Measurements from ENCODE around the gene OR8B3. TPM values are rescaled to one million over a fixed set of nuclear protein-coding genes. Genes with fewer than 3 reads are reported as not detected.

Gene OR8B3, protein sequence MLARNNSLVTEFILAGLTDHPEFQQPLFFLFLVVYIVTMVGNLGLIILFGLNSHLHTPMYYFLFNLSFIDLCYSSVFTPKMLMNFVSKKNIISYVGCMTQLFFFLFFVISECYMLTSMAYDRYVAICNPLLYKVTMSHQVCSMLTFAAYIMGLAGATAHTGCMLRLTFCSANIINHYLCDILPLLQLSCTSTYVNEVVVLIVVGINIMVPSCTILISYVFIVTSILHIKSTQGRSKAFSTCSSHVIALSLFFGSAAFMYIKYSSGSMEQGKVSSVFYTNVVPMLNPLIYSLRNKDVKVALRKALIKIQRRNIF
- polyA plus RNA-seq (2013, experiment 1 of 2), result not detected
- polyA plus RNA-seq (2013, experiment 2 of 2), result not detected

DNA sequence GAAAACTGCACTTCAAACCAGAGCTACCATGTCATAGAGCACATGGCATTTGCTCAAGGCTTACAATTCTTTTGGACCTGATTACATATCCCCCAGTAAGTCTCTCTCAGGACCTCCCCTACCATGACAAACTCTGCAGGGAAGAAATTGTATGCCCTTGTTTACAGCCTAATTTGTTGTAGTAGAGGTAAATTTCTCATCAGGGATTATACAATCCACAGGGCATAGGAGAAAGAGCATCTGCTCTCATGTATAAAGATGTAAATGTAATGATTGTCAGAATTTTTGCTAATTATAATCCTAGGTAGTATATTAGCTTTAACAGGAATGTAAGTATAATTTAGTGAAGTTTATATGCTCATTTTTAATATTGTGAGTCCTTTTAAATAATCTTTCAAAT, at the start of gene OR8B3:
Gene OR8B3, minus strand, starts transcription at position 101 of the 400 bp plus-strand sequence. CDS start 1,673 bp downstream, outside the sequence.
- Histone ChIP-seq H3K79me1 (ENCODE audit: low read depth, low read length) (no peaks in the 10 kb centered on the region), H2AK5ac (ENCODE audit: low read depth, low read length) (no peak within 1 kb of the TSS), H4K91ac (ENCODE audit: low read depth, low read length, poor library complexity) (no peak within 1 kb of the TSS), H3K4me2 (ENCODE audit: insufficient read depth, low read length, poor library complexity, severe bottlenecking) (no peak within 1 kb of the TSS), H2BK12ac (ENCODE audit: low read length) (no peak within 1 kb of the TSS), H3K9me3 (replicated peaks in 1 of 2; ENCODE audit: control insufficient read depth in 2 of 2, insufficient read depth in 1 of 2, low read depth in 1 of 2, low read length in 2 of 2) (peaks cover 0 to 4% of the 10 kb centered on the region in 2 donors), H2BK120ac (ENCODE audit: low read depth, low read length) (no peak within 1 kb of the TSS), H2BK15ac (ENCODE audit: low read length) (no peak within 1 kb of the TSS), H4K8ac (ENCODE audit: low read depth, low read length) (no peak within 1 kb of the TSS), H3K4ac (ENCODE audit: low read length) (no peak within 1 kb of the TSS), H2AFZ (ENCODE audit: low read length) (no peak within 1 kb of the TSS), H3K4me3 (ENCODE audit: low read length in 2 of 2) (no peak within 1 kb of the TSS), H3K14ac (ENCODE audit: low read length) (no peak within 1 kb of the TSS), H3K23ac (ENCODE audit: low read depth, low read length, poor library complexity) (no peak within 1 kb of the TSS), H3K4me1 (ENCODE audit: control insufficient read depth in 2 of 2, insufficient read depth in 1 of 2, low read depth in 1 of 2, low read length in 2 of 2) (peaks cover 0 to 3% of the 10 kb centered on the region in 2 donors), H3K18ac (ENCODE audit: low read length) (no peak within 1 kb of the TSS), H3K9ac (ENCODE audit: low read depth, low read length, poor library complexity) (no peak within 1 kb of the TSS), H3K36me3 (replicated peaks in 1 of 2; ENCODE audit: control insufficient read depth in 2 of 2, insufficient read depth in 2 of 2, low read length in 2 of 2) (no peaks in the 10 kb centered on the region), H2BK5ac (ENCODE audit: low read length) (no peak within 1 kb of the TSS), H3K27ac (replicated peaks; ENCODE audit: low read length) (no peak within 1 kb of the TSS), H3K27me3 (ENCODE audit: control insufficient read depth in 3 of 3, insufficient read depth in 3 of 3, low read depth in 1 of 3, low read length in 3 of 3) (no peaks in the 10 kb centered on the region)
- DNase-seq (ENCODE audit: low spot score), result no peak

DNA sequence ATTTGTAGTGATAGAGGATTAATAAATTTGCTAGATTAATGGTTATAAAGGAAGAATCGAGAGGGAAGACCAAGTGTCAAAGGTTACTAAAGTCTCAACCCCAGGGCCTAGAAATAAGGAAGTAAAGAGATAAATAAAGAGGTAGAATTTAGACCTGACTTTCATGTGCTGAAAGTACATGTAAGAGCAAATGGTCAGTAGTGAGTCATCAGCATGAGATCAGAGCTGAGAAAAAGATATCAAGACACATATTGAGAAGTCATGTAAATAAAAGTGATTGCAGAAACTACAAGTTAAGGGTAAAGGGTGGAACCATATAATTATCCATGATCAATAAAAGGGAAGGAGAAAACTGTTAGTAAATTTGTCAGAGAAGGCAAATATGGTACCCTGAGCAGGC, 48.1 kb upstream of the OR8B3 start:
- no peaks in the 10 kb centered on the region for H3K4me1 ChIP-seq (ENCODE audit: control insufficient read depth in 2 of 2, insufficient read depth in 1 of 2, low read depth in 1 of 2, low read length in 2 of 2)
- no peak overlapping the region for H3K18ac ChIP-seq (ENCODE audit: low read length)
- H2AK5ac ChIP-seq (ENCODE audit: low read depth, low read length), result no peak overlapping the region
- H2BK5ac ChIP-seq (ENCODE audit: low read length), result no peak overlapping the region
- no peak overlapping the region for H4K91ac ChIP-seq (ENCODE audit: low read depth, low read length, poor library complexity)
- no peak overlapping the region for H2BK120ac ChIP-seq (ENCODE audit: low read depth, low read length)
- H3K14ac ChIP-seq (ENCODE audit: low read length), result no peak overlapping the region
- no peak overlapping the region for H3K9ac ChIP-seq (ENCODE audit: low read depth, low read length, poor library complexity)
- H3K27ac ChIP-seq (replicated peaks; ENCODE audit: low read length), result no peak overlapping the region
- H3K27me3 ChIP-seq (ENCODE audit: control insufficient read depth in 3 of 3, insufficient read depth in 3 of 3, low read depth in 1 of 3, low read length in 3 of 3), result no peaks in the 10 kb centered on the region
- no peak for DNase-seq (ENCODE audit: low spot score)
- WGBS, 2 donors (ENCODE audit: extremely low coverage in 2 of 2, insufficient read length in 2 of 2, insufficient replicate concordance in 1 of 2), result no CpG with 5 or more reads among the region's 1 CpG
- no peak overlapping the region for H3K4me2 ChIP-seq (ENCODE audit: insufficient read depth, low read length, poor library complexity, severe bottlenecking)
- H3K23ac ChIP-seq (ENCODE audit: low read depth, low read length, poor library complexity), result no peak overlapping the region
- H3K9me3 ChIP-seq (replicated peaks in 1 of 2; ENCODE audit: control insufficient read depth in 2 of 2, insufficient read depth in 1 of 2, low read depth in 1 of 2, low read length in 2 of 2), result no peaks in the 10 kb centered on the region
- no peak overlapping the region for H2BK12ac ChIP-seq (ENCODE audit: low read length)
- no peaks in the 10 kb centered on the region for H3K79me1 ChIP-seq (ENCODE audit: low read depth, low read length)
- no peak overlapping the region for H2AFZ ChIP-seq (ENCODE audit: low read length)
- no peaks in the 10 kb centered on the region for H3K36me3 ChIP-seq (replicated peaks in 1 of 2; ENCODE audit: control insufficient read depth in 2 of 2, insufficient read depth in 2 of 2, low read length in 2 of 2)
- H4K8ac ChIP-seq (ENCODE audit: low read depth, low read length), result no peak overlapping the region
- no peak overlapping the region for H3K4me3 ChIP-seq (ENCODE audit: low read length in 2 of 2)
- H3K4ac ChIP-seq (ENCODE audit: low read length), result no peak overlapping the region
- H2BK15ac ChIP-seq (ENCODE audit: low read length), result no peak overlapping the region

DNA sequence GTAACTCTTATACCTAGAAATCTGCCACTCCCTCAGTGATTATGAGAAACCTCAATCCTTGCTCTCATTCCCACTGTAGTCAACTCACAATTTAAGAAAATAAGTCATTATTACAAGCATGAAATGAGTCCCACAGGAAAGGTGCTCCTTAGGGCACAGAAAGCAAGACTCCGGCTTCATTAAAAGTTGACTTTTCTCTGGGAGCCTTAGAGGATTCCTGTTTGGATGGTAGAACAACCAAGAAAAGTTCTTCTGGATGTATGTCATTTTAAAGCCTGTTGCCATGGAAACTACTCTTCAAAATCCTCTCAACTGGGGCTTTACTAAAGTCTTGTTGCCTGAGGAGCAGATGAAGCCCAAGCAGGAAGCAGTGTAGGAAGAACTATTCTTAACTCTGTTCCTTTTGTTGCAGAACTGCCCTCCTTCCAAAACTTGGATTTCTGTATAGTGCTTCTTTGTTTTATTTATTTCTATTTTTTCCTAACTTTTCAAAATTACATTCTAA, 46.9 kb upstream of the OR8B3 start, which contains the start of gene OR8B8:
Gene OR8B8, minus strand, starts transcription at position 51 of the 505 bp plus-strand sequence. CDS start 4,611 bp downstream, outside the sequence.
- no peak within 1 kb of the TSS for H3K4me3 ChIP-seq (ENCODE audit: low read length in 2 of 2)
- H3K27ac ChIP-seq (replicated peaks; ENCODE audit: low read length), result no peak within 1 kb of the TSS
- H4K91ac ChIP-seq (ENCODE audit: low read depth, low read length, poor library complexity), result no peak within 1 kb of the TSS
- WGBS, 2 donors (ENCODE audit: extremely low coverage in 2 of 2, insufficient read length in 2 of 2, insufficient replicate concordance in 1 of 2), result no CpG with 5 or more reads among the region's 1 CpG
- no peaks in the 10 kb centered on the region for H3K79me1 ChIP-seq (ENCODE audit: low read depth, low read length)
- no peak within 1 kb of the TSS for H2BK120ac ChIP-seq (ENCODE audit: low read depth, low read length)
- no peak within 1 kb of the TSS for H3K18ac ChIP-seq (ENCODE audit: low read length)
- H3K4me1 ChIP-seq (ENCODE audit: control insufficient read depth in 2 of 2, insufficient read depth in 1 of 2, low read depth in 1 of 2, low read length in 2 of 2), result no peaks in the 10 kb centered on the region
- no peaks in the 10 kb centered on the region for H3K36me3 ChIP-seq (replicated peaks in 1 of 2; ENCODE audit: control insufficient read depth in 2 of 2, insufficient read depth in 2 of 2, low read length in 2 of 2)
- H2BK5ac ChIP-seq (ENCODE audit: low read length), result no peak within 1 kb of the TSS
- no peak within 1 kb of the TSS for H3K9ac ChIP-seq (ENCODE audit: low read depth, low read length, poor library complexity)
- no peak within 1 kb of the TSS for H2AFZ ChIP-seq (ENCODE audit: low read length)
- no peak within 1 kb of the TSS for H2BK12ac ChIP-seq (ENCODE audit: low read length)
- H3K4me2 ChIP-seq (ENCODE audit: insufficient read depth, low read length, poor library complexity, severe bottlenecking), result no peak within 1 kb of the TSS
- no peaks in the 10 kb centered on the region for H3K27me3 ChIP-seq (ENCODE audit: control insufficient read depth in 3 of 3, insufficient read depth in 3 of 3, low read depth in 1 of 3, low read length in 3 of 3)
- no peak within 1 kb of the TSS for H3K23ac ChIP-seq (ENCODE audit: low read depth, low read length, poor library complexity)
- no peaks in the 10 kb centered on the region for H3K9me3 ChIP-seq (replicated peaks in 1 of 2; ENCODE audit: control insufficient read depth in 2 of 2, insufficient read depth in 1 of 2, low read depth in 1 of 2, low read length in 2 of 2)
- H4K8ac ChIP-seq (ENCODE audit: low read depth, low read length), result no peak within 1 kb of the TSS
- H3K14ac ChIP-seq (ENCODE audit: low read length), result no peak within 1 kb of the TSS
- no peak within 1 kb of the TSS for H2AK5ac ChIP-seq (ENCODE audit: low read depth, low read length)
- no peak within 1 kb of the TSS for H2BK15ac ChIP-seq (ENCODE audit: low read length)
- H3K4ac ChIP-seq (ENCODE audit: low read length), result no peak within 1 kb of the TSS
- DNase-seq (ENCODE audit: low spot score), result no peak

DNA sequence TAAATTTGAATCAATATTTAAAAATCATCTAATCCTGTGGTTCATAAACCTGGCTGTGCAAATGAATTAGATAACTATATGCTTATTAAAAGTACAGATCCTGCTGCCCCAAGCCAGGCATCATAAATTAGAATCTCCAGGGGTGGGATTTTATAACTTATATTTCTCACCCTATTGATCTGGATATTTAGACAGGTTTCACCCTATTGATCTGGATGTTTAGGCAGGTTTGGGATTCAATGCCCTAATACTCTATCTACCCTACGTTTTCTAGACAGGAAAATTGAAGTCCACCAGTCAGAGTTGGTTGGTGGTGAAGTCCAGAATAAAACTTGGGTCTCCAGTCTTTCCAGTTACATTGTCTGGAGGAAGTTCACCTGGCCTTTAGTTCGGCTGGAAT, 44.0 kb upstream of the OR8B3 start:
- Histone ChIP-seq H3K36me3 (replicated peaks in 1 of 2; ENCODE audit: control insufficient read depth in 2 of 2, insufficient read depth in 2 of 2, low read length in 2 of 2) (no peaks in the 10 kb centered on the region), H2AFZ (ENCODE audit: low read length) (no peak overlapping the region), H3K27ac (replicated peaks; ENCODE audit: low read length) (no peak overlapping the region), H4K91ac (ENCODE audit: low read depth, low read length, poor library complexity) (no peak overlapping the region), H3K4ac (ENCODE audit: low read length) (no peak overlapping the region), H3K27me3 (ENCODE audit: control insufficient read depth in 3 of 3, insufficient read depth in 3 of 3, low read depth in 1 of 3, low read length in 3 of 3) (no peaks in the 10 kb centered on the region), H3K23ac (ENCODE audit: low read depth, low read length, poor library complexity) (no peak overlapping the region), H3K4me1 (ENCODE audit: control insufficient read depth in 2 of 2, insufficient read depth in 1 of 2, low read depth in 1 of 2, low read length in 2 of 2) (no peaks in the 10 kb centered on the region), H3K14ac (ENCODE audit: low read length) (no peak overlapping the region), H2BK12ac (ENCODE audit: low read length) (no peak overlapping the region), H3K4me3 (ENCODE audit: low read length in 2 of 2) (no peak overlapping the region), H3K9ac (ENCODE audit: low read depth, low read length, poor library complexity) (no peak overlapping the region), H4K8ac (ENCODE audit: low read depth, low read length) (no peak overlapping the region), H3K18ac (ENCODE audit: low read length) (no peak overlapping the region), H3K9me3 (replicated peaks in 1 of 2; ENCODE audit: control insufficient read depth in 2 of 2, insufficient read depth in 1 of 2, low read depth in 1 of 2, low read length in 2 of 2) (no peaks in the 10 kb centered on the region), H2BK120ac (ENCODE audit: low read depth, low read length) (no peak overlapping the region), H2BK15ac (ENCODE audit: low read length) (no peak overlapping the region), H3K4me2 (ENCODE audit: insufficient read depth, low read length, poor library complexity, severe bottlenecking) (no peak overlapping the region), H2BK5ac (ENCODE audit: low read length) (no peak overlapping the region), H2AK5ac (ENCODE audit: low read depth, low read length) (no peak overlapping the region), H3K79me1 (ENCODE audit: low read depth, low read length) (no peaks in the 10 kb centered on the region)
- no CpG with 5 or more reads among the region's 2 CpGs for WGBS, 2 donors (ENCODE audit: extremely low coverage in 2 of 2, insufficient read length in 2 of 2, insufficient replicate concordance in 1 of 2)
- no peak for DNase-seq (ENCODE audit: low spot score)
